B cell (primary cell): ENCODE results near the gene MVB12B. TPM values are rescaled to one million over a fixed set of nuclear protein-coding genes. Genes with fewer than 3 reads are reported as not detected.

ENCODE experiments used
- ATAC-seq: fragments of 200-7000 bp; cut with Tn5 transposase; one replicate; pipeline ENCODE4 v1.10.0; 2021; ENCODE audit warnings: low read depth, mild to moderate bottlenecking, moderate number of reproducible peaks, moderate library complexity
- CTCF ChIA-PET: fragments of 350-600 bp; sonication (Branson Sonifier 250); formaldehyde crosslinking; loops from one replicate; lab custom pipeline; 2021; ENCODE audit warnings: antibody characterized with exemption, inconsistent platforms; lab: Charles Lee
- POLR2A ChIA-PET: fragments of 350-600 bp; sonication (Branson Sonifier 250); formaldehyde crosslinking; loops from one replicate; lab custom pipeline; 2021; ENCODE audit warnings: antibody characterized with exemption; lab: Charles Lee
- DNase-seq: peaks from one replicate; pipeline ENCODE4 v3.0.0; 2013
- H2AFZ ChIP-seq: 2 replicates; pipeline ENCODE4 v1.6.1; 2012; ENCODE audit warnings: mild to moderate bottlenecking, low read depth, low read length; ENCODE audit not compliant: insufficient read depth, poor library complexity, severe bottlenecking
- H3K27ac ChIP-seq, 2 donors: 1 replicate in 1 of 2; 2 replicates in 1 of 2; pipeline ENCODE4 v1.5.1; 2012 to 2013; ENCODE audit warnings: low read length in 2 of 2, mild to moderate bottlenecking in 2 of 2, moderate library complexity in 1 of 2
- H3K27me3 ChIP-seq, 4 experiments: fragments of 200-600 bp in 1 of 4; sonication (generic) in 1 of 4; replicated peaks in 1 of 4; 1 replicate in 2 of 4; 2 replicates in 2 of 4; pipeline versions ENCODE4 v1.6.1 to v1.7.0; 2013 to 2016; ENCODE audit warnings: low read length in 3 of 4, mild to moderate bottlenecking in 2 of 4, mixed read lengths in 1 of 4, moderate library complexity in 1 of 4; ENCODE audit not compliant: insufficient read depth in 4 of 4, control insufficient read depth in 3 of 4; ENCODE audit errors: control extremely low read depth in 1 of 4
- H3K36me3 ChIP-seq, 2 experiments: replicated peaks in 1 of 2; 1 replicate in 1 of 2; 2 replicates in 1 of 2; pipeline versions ENCODE4 v1.6.1 to v1.7.1; 2013; ENCODE audit warnings: low read length in 1 of 2; ENCODE audit not compliant: insufficient read depth in 2 of 2, control insufficient read depth in 1 of 2; ENCODE audit errors: control extremely low read depth in 1 of 2, extremely low read depth in 1 of 2
- H3K4me1 ChIP-seq, 2 donors: fragments of 200-600 bp in 1 of 2; sonication (generic) in 1 of 2; 1 replicate in 1 of 2; 2 replicates in 1 of 2; pipeline versions ENCODE4 v1.5.1 to v1.6.1; 2013 to 2017; ENCODE audit warnings: low read length in 2 of 2; ENCODE audit not compliant: control insufficient read depth in 2 of 2, insufficient read depth in 2 of 2
- H3K4me2 ChIP-seq: replicated peaks from 2 replicates; pipeline ENCODE3; 2012; ENCODE audit warnings: mild to moderate bottlenecking, low read depth, low read length; ENCODE audit not compliant: poor library complexity, severe bottlenecking
- H3K4me3 ChIP-seq, 5 experiments: fragments of 200-600 bp in 1 of 5; sonication (generic) in 1 of 5; 1 replicate in 3 of 5; 2 replicates in 2 of 5; pipeline versions ENCODE4 v1.5.1 to v1.7.0; 2011 to 2016; ENCODE audit warnings: low read length in 4 of 5, mild to moderate bottlenecking in 4 of 5, low read depth in 2 of 5, control low read depth in 1 of 5, moderate library complexity in 1 of 5; ENCODE audit not compliant: insufficient read depth in 1 of 5; ENCODE audit errors: control extremely low read depth in 1 of 5, extremely low read depth in 1 of 5
- H3K79me2 ChIP-seq: fragments of 200-600 bp; sonication (generic); one replicate; pipeline ENCODE4 v1.6.0; 2016; ENCODE audit warnings: low read length; ENCODE audit not compliant: control insufficient read depth, insufficient read depth
- H3K9ac ChIP-seq: fragments of 200-600 bp; sonication (generic); 2 replicates; pipeline ENCODE4 v1.6.1; 2017; ENCODE audit warnings: mild to moderate bottlenecking, low read length, moderate library complexity
- H3K9me3 ChIP-seq, 3 donors: one replicate each; pipeline versions ENCODE4 v1.6.1 to v1.7.1; 2013; ENCODE audit warnings: low read length in 2 of 3; ENCODE audit not compliant: control insufficient read depth in 2 of 3, insufficient read depth in 1 of 3; ENCODE audit errors: control extremely low read depth in 1 of 3
- H4K20me1 ChIP-seq: 2 replicates; pipeline ENCODE4 v1.6.0; 2012; ENCODE audit warnings: mild to moderate bottlenecking, low read length; ENCODE audit not compliant: insufficient read depth, control insufficient read depth, poor library complexity, severe bottlenecking
- H3K27ac Mint-ChIP-seq: one replicate; pipeline ENCODE4 v1.8.0; 2021; ENCODE audit warnings: mixed read lengths
- H3K27me3 Mint-ChIP-seq: one replicate; pipeline ENCODE4 v1.8.0; 2021; ENCODE audit warnings: mixed read lengths
- H3K4me1 Mint-ChIP-seq: one replicate; pipeline ENCODE4 v1.8.0; 2021; ENCODE audit warnings: mixed read lengths
- H3K4me3 Mint-ChIP-seq: one replicate; pipeline ENCODE4 v1.8.0; 2021; ENCODE audit warnings: mixed read lengths
- H3K9me3 Mint-ChIP-seq: one replicate; pipeline ENCODE4 v1.8.0; 2022; ENCODE audit warnings: mixed read lengths; ENCODE audit not compliant: insufficient read depth
- EZH2 ChIP-seq: IDR thresholded peaks from 2 replicates; pipeline ENCODE4 v1.6.1; 2012; ENCODE audit warnings: borderline replicate concordance, low read depth, mild to moderate bottlenecking, moderate library complexity, low read length; ENCODE audit not compliant: insufficient read depth, poor library complexity, severe bottlenecking
- WGBS: methylation state at CpG from one replicate; pipeline ENCODE4 v1.1.5; 2013; ENCODE audit warnings: missing lambda C conversion rate; ENCODE audit not compliant: insufficient coverage; 5-methylcytosine and 5-hydroxymethylcytosine counted together
- intact Hi-C: fragments of 100-400 bp; cut with micrococcal nuclease; formaldehyde crosslinking; loops from one replicate; pipeline ENCODE4 v1.10.0; 2022
- polyA plus RNA-seq: library from polyadenylated mRNA; depleted of rRNA; stranded (reverse); fragments of >200 nt; gene quantifications from 2 replicates; pipeline ENCODE4 v1.2.3, GENCODE V29; 2012
- total RNA-seq, 2 donors: library from RNA; stranded (reverse); fragments of 120-200 nt in 1 of 2; gene quantifications; 1 replicate in 1 of 2; 2 replicates in 1 of 2; pipeline versions ENCODE4 v1.2.3 to v1.2.4, GENCODE V29; 2013 to 2022
- TF ChIP-seq, protein P1 (sequence below): fragments of 200-600 bp; IDR thresholded peaks from one replicate; pipeline ENCODE4 v1.8.0; 2022; ENCODE audit warnings: antibody characterized with exemption, mild to moderate bottlenecking

Gene MVB12B
- total and polyA plus RNA-seq, 2 donors (not counting 1 experiment from before 2014, with no cell fraction given), result 1.2 to 9.8 TPM

GRCh38 chr9:126367616-126368015 lies 41.0 kb downstream of the MVB12B start:
- intact Hi-C loops, result no loop called here
- no peak overlapping the region for H3K4me3 ChIP-seq
- no peak overlapping the region for H2AFZ ChIP-seq
- ChIA-PET CTCF (no interaction called here), POLR2A (no interaction called here)
- no peak overlapping the region for H3K9ac ChIP-seq
- no peak overlapping the region for H3K27ac ChIP-seq
- Mint-ChIP-seq H3K27ac (no peak overlapping the region), H3K4me3 (no peak overlapping the region), H3K9me3 (peaks cover 4% of the 10 kb centered on the region), H3K4me1 (no peaks in the 10 kb centered on the region), H3K27me3 (peaks cover 3% of the 10 kb centered on the region)
- TF ChIP-seq EZH2, result no peak
- TF ChIP-seq, protein P1, sequence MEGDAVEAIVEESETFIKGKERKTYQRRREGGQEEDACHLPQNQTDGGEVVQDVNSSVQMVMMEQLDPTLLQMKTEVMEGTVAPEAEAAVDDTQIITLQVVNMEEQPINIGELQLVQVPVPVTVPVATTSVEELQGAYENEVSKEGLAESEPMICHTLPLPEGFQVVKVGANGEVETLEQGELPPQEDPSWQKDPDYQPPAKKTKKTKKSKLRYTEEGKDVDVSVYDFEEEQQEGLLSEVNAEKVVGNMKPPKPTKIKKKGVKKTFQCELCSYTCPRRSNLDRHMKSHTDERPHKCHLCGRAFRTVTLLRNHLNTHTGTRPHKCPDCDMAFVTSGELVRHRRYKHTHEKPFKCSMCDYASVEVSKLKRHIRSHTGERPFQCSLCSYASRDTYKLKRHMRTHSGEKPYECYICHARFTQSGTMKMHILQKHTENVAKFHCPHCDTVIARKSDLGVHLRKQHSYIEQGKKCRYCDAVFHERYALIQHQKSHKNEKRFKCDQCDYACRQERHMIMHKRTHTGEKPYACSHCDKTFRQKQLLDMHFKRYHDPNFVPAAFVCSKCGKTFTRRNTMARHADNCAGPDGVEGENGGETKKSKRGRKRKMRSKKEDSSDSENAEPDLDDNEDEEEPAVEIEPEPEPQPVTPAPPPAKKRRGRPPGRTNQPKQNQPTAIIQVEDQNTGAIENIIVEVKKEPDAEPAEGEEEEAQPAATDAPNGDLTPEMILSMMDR, result no peak
- WGBS, result 96% methylated on average over 2 of the region's 3 CpGs
- DNase-seq (no peak), ATAC-seq (no peak)
- H3K36me3 ChIP-seq, result no peaks in the 10 kb centered on the region
- H3K79me2 ChIP-seq, result no peaks in the 10 kb centered on the region
- H3K9me3 ChIP-seq, result peaks cover 0 to 13% (median 8%) of the 10 kb centered on the region in 3 donors
- no peak overlapping the region for H3K4me2 ChIP-seq
- H3K4me1 ChIP-seq, result no peaks in the 10 kb centered on the region
- no peaks in the 10 kb centered on the region for H3K27me3 ChIP-seq
- no peaks in the 10 kb centered on the region for H4K20me1 ChIP-seq

GRCh38 chr9:126368020-126368419 lies 41.4 kb downstream of the MVB12B start:
- ChIA-PET POLR2A (no interaction called here), CTCF (no interaction called here)
- WGBS, result 98% methylated on average over 6 of the region's 7 CpGs
- intact Hi-C loops, result no loop called here
- peaks cover 3% of the 10 kb centered on the region for H3K27me3 Mint-ChIP-seq
- Histone ChIP-seq H4K20me1 (no peaks in the 10 kb centered on the region), H3K9me3 (peaks cover 0 to 9% (median 6%) of the 10 kb centered on the region in 3 donors), H3K27me3 (no peaks in the 10 kb centered on the region), H3K4me3 (no peak overlapping the region), H3K79me2 (no peaks in the 10 kb centered on the region), H3K9ac (no peak overlapping the region), H3K4me1 (no peaks in the 10 kb centered on the region), H3K4me2 (no peak overlapping the region), H3K27ac (no peak overlapping the region), H3K36me3 (no peaks in the 10 kb centered on the region), H2AFZ (no peak overlapping the region)
- no peak overlapping the region for H3K4me3 Mint-ChIP-seq
- H3K27ac Mint-ChIP-seq, result no peak overlapping the region
- TF ChIP-seq, protein P1, result no peak
- no peak for TF ChIP-seq EZH2
- peaks cover 4% of the 10 kb centered on the region for H3K9me3 Mint-ChIP-seq
- no peaks in the 10 kb centered on the region for H3K4me1 Mint-ChIP-seq
- ATAC-seq (no peak), DNase-seq (no peak)
